Kidney epithelial cell (primary cell): Measurements from ENCODE around the gene GUCY2C. TPM values are rescaled to one million over a fixed set of nuclear protein-coding genes. Genes with fewer than 3 reads are reported as not detected.

ENCODE experiments used
- DNase-seq: peaks from one replicate; pipeline ENCODE4 v3.0.0-alpha.2; 2010; ENCODE audit warnings: low read depth
- H3K27me3 ChIP-seq: 2 replicates; pipeline ENCODE4 v1.6.0; 2011; ENCODE audit warnings: low read length; ENCODE audit not compliant: control insufficient read depth, insufficient read depth
- H3K36me3 ChIP-seq: 2 replicates; pipeline ENCODE4 v1.5.1; 2011; ENCODE audit warnings: low read length; ENCODE audit not compliant: control insufficient read depth, insufficient read depth
- H3K4me3 ChIP-seq: 2 replicates; pipeline ENCODE4 v1.5.1; 2011; ENCODE audit warnings: low read depth, mild to moderate bottlenecking, control low read depth, low read length
- total RNA-seq: library from RNA; depleted of rRNA; stranded (reverse); fragments of >200 nt; gene quantifications from 2 replicates; pipeline ENCODE4 v1.2.3, GENCODE V29; 2015
- TF ChIP-seq, protein P1 (sequence below): IDR thresholded peaks from 2 replicates; pipeline ENCODE4 v1.5.1; 2011; ENCODE audit warnings: mild to moderate bottlenecking, moderate library complexity, low read length, control low read depth, inconsistent platforms; ENCODE audit not compliant: insufficient read depth, poor library complexity, severe bottlenecking

The GUCY2C gene
- total RNA-seq, 1 donor from 2014 or later = not detected

DNA sequence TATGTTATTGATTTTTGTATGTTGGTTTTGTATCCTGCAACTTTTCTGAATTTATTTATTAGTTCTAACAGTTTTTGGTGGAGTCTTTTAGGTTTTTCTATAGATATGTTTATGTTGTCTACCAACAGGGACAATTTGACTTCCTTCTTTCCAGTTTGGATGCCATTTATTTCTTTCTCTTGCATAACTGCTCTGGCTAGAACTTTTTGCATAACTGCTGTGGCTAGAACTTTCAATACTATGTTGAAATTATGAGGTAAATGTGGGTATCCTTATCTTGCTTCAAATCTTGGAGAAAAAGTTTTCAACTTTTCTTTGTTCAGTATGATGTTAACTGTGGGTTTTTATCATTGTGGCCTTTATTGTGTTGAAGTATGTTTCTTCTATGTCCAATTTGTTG is 88.8 kb downstream of the GUCY2C start:
- no peak overlapping the region for H3K4me3 ChIP-seq
- TF ChIP-seq, protein P1, sequence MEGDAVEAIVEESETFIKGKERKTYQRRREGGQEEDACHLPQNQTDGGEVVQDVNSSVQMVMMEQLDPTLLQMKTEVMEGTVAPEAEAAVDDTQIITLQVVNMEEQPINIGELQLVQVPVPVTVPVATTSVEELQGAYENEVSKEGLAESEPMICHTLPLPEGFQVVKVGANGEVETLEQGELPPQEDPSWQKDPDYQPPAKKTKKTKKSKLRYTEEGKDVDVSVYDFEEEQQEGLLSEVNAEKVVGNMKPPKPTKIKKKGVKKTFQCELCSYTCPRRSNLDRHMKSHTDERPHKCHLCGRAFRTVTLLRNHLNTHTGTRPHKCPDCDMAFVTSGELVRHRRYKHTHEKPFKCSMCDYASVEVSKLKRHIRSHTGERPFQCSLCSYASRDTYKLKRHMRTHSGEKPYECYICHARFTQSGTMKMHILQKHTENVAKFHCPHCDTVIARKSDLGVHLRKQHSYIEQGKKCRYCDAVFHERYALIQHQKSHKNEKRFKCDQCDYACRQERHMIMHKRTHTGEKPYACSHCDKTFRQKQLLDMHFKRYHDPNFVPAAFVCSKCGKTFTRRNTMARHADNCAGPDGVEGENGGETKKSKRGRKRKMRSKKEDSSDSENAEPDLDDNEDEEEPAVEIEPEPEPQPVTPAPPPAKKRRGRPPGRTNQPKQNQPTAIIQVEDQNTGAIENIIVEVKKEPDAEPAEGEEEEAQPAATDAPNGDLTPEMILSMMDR = no peak
- H3K36me3 ChIP-seq = no peaks in the 10 kb centered on the region
- DNase-seq = no peak
- H3K27me3 ChIP-seq = no peaks in the 10 kb centered on the region

DNA sequence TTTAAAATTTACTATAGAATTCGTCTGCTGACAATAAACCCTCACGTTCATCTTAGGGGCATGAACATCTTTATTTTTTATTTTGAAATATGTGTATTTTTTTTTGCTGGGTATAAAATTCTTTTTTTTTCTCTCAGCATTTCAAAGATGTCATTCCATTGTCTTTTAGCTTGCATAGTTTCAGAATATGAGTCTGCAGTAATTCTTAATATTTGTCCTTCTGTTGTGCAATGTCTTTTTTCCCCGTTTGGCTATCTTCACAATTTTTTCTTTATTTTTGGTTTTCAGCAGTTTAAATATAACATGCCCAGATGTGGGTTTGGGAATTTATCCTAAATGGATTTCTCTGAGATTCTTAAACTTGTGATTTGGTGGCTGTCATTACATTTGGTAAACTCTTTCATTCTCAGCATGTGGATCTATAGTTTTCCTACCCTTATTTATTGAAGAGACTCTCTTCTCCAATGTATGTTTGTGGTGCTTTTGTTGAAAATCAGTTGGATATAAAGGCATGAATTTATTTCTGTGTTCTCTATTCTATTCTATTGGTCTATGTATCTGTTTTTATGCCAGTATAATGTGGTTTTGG is 90.9 kb downstream of the GUCY2C start:
- no peak overlapping the region for H3K4me3 ChIP-seq
- no peak for DNase-seq
- no peaks in the 10 kb centered on the region for H3K36me3 ChIP-seq
- TF ChIP-seq, protein P1 = no peak
- H3K27me3 ChIP-seq = no peaks in the 10 kb centered on the region

DNA sequence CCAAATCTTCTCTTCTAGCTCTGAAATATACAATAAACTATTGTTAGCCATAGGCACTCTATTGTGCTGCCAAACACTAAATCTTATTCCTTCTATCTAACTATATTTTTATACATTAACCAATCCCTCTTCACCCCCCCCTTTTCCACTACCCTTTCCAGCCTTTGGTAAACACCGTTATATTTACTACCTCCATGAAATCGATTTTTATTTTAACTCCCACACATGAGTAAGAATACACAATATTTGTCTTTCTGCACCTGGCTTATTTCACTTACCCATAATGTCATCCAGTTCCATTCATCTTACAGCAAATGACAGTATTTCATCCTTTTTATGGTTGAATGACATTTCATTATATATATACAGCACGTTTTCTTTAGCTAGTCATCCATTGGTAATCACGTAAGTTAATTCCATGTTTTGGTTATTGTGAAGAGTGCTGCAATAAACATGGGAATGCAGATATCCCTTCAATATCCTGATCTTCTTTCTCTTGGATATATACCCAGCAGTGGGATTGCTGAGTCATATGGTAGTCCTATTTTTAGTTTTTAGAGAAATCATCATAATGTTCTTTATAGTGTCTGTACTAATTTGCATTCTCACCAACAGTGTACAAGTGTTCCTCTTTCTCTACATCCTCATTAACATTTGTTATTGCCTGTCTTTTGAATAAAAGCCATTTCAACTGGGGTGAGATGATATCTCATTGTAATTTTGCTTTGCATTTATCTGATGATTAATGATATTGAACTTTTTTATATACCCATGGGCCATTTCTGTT is 94.5 kb downstream of the GUCY2C start:
- Histone ChIP-seq H3K36me3 (no peaks in the 10 kb centered on the region), H3K27me3 (no peaks in the 10 kb centered on the region), H3K4me3 (no peak overlapping the region)
- TF ChIP-seq, protein P1 = no peak
- no peak for DNase-seq

DNA sequence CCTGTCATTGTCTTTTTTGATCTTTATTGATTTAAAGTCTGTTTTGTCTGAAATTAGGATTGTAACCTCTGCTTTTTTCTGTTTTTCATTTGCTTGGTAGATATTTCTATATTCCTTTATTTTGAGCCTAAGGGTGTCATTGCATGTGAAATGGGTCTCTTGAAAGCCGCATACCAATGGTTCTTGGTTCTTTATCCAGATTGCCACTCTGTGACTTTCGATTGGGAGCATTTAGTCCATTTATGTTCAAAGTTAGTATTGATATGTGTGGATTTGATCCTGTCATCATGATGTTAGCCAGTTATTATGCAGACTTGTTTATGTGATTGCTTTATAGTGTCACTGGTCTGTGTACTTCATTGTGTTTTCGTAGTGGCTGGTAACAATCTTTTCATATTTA is 98.9 kb downstream of the GUCY2C start:
- no peak for DNase-seq
- TF ChIP-seq, protein P1 = no peak
- no peaks in the 10 kb centered on the region for H3K27me3 ChIP-seq
- H3K4me3 ChIP-seq = no peak overlapping the region
- H3K36me3 ChIP-seq = no peaks in the 10 kb centered on the region

DNA sequence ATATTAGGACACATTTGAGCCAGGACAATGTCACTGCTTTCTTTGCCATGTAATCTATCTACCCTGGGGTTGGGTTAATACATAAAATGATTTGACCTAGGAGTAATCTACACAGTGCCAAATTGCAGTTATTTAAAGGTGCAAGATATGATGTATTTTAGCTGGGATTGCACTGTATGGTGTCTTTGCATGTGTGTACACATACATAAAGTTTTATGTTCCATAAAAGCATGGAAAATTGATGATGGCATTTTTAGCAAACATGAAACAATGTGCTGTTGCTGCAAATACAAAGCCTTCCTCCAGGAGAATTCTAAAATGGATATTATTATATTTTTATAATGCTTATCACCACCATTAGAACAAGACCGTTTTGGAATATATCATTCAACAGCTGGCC is 104.7 kb downstream of the GUCY2C start:
- TF ChIP-seq, protein P1 = no peak
- DNase-seq = no peak

More for the DNA sequence above, 104.7 kb downstream of the GUCY2C start:
- no peaks in the 10 kb centered on the region for H3K36me3 ChIP-seq
- H3K4me3 ChIP-seq = no peak overlapping the region
- no peaks in the 10 kb centered on the region for H3K27me3 ChIP-seq
